ENCODE data around the gene JUND.

Gene JUND

GRCh38 chr19:18308051-18308947 is 26.9 kb upstream of the JUND start:
- DNase-seq (ENCODE audit: low read depth): no peak
- TF ChIP-seq CTCF (conservative IDR thresholded peaks at IDR 0.05; ENCODE audit: low read depth, low read length): no peak
- H3K4me3 ChIP-seq (ENCODE audit: low read depth, low read length): no peak overlapping the region

- DNase-seq (ENCODE audit: low read depth): no peak
- TF ChIP-seq CTCF (conservative IDR thresholded peaks at IDR 0.05; ENCODE audit: low read depth, low read length): no peak
- no peak overlapping the region for H3K4me3 ChIP-seq (ENCODE audit: low read depth, low read length)
These were observed 25.9 kb upstream of the JUND start for GRCh38 chr19:18307271-18307681.

- no peak overlapping the region for H3K4me3 ChIP-seq (ENCODE audit: low read depth, low read length)
- peak; percentile 44 for DNase-seq (ENCODE audit: low read depth)
- TF ChIP-seq CTCF (conservative IDR thresholded peaks at IDR 0.05; ENCODE audit: low read depth, low read length): no peak
These were observed 25.5 kb upstream of the JUND start for GRCh38 chr19:18306888-18307260.

- no peak for DNase-seq (ENCODE audit: low read depth)
- TF ChIP-seq CTCF (conservative IDR thresholded peaks at IDR 0.05; ENCODE audit: low read depth, low read length): no peak
- H3K4me3 ChIP-seq (ENCODE audit: low read depth, low read length): no peak overlapping the region
These were observed 24.9 kb upstream of the JUND start for GRCh38 chr19:18306209-18306887.

GRCh38 chr19:18304458-18305310 is 23.3 kb upstream of the JUND start:
- DNase-seq (ENCODE audit: low read depth): peak; percentile 80
- H3K4me3 ChIP-seq (ENCODE audit: low read depth, low read length): peak overlapping the region; percentile 40
- TF ChIP-seq CTCF (conservative IDR thresholded peaks at IDR 0.05; ENCODE audit: low read depth, low read length): no peak

GRCh38 chr19:18304208-18304457 is 22.7 kb upstream of the JUND start:
- TF ChIP-seq CTCF (conservative IDR thresholded peaks at IDR 0.05; ENCODE audit: low read depth, low read length): no peak
- no peak overlapping the region for H3K4me3 ChIP-seq (ENCODE audit: low read depth, low read length)
- no peak for DNase-seq (ENCODE audit: low read depth)
